ENCODE measurements around the gene VPS9D1.

The VPS9D1 gene
- 19.6 to 56.9 (median 27.2) reads per million in 4 experiments for total RNA-seq

GRCh38 chr16:89720813-89721545 is at the start of gene VPS9D1, which contains the start of gene ZNF276:
TSS of gene VPS9D1 (minus strand) at chr16:89720898. CDS start at chr16:89720861, 37 bp downstream.
TSS of gene ZNF276 (plus strand) at chr16:89721537. CDS start at chr16:89721641, 104 bp downstream.
- DNase-seq: peak; percentile 78

GRCh38 chr16:89770367-89770766 is 49.7 kb upstream of the VPS9D1 start:
- DNase-seq: no peak

- DNase-seq: no peak
Measured at GRCh38 chr16:89765292-89765830, 44.7 kb upstream of the VPS9D1 start.

- DNase-seq: no peak
Measured at GRCh38 chr16:89764711-89765201, 44.1 kb upstream of the VPS9D1 start.

GRCh38 chr16:89761304-89761922 is 40.7 kb upstream of the VPS9D1 start:
- no peak for DNase-seq

- DNase-seq: no peak
Measured at GRCh38 chr16:89759746-89760340, 39.1 kb upstream of the VPS9D1 start.

- DNase-seq: no peak
Measured at GRCh38 chr16:89749637-89750036, 28.9 kb upstream of the VPS9D1 start.

- DNase-seq: no peak
Measured at GRCh38 chr16:89748921-89749320, 28.2 kb upstream of the VPS9D1 start.

GRCh38 chr16:89748076-89748475 is 27.4 kb upstream of the VPS9D1 start:
- DNase-seq: no peak

- DNase-seq: no peak
Measured at GRCh38 chr16:89746043-89746442, 25.3 kb upstream of the VPS9D1 start.

GRCh38 chr16:89744813-89745212 is 24.1 kb upstream of the VPS9D1 start:
- no peak for DNase-seq

GRCh38 chr16:89742948-89743347 is 22.2 kb upstream of the VPS9D1 start:
- DNase-seq: no peak

- no peak for DNase-seq
Measured at GRCh38 chr16:89741342-89742014, 20.8 kb upstream of the VPS9D1 start.

GRCh38 chr16:89739383-89739782 is 18.7 kb upstream of the VPS9D1 start:
- no peak for DNase-seq

- no peak for DNase-seq
Measured at GRCh38 chr16:89738538-89739317, 18.0 kb upstream of the VPS9D1 start.

GRCh38 chr16:89738072-89738377 is 17.3 kb upstream of the VPS9D1 start:
- DNase-seq: no peak

GRCh38 chr16:89737341-89738071 is 16.8 kb upstream of the VPS9D1 start:
- DNase-seq: no peak

- no peak for DNase-seq
Measured at GRCh38 chr16:89736554-89736953, 15.9 kb upstream of the VPS9D1 start.

GRCh38 chr16:89733792-89734191 is 13.1 kb upstream of the VPS9D1 start:
- no peak for DNase-seq

GRCh38 chr16:89733322-89733721 is 12.6 kb upstream of the VPS9D1 start:
- DNase-seq: no peak

GRCh38 chr16:89732918-89733242 is 12.2 kb upstream of the VPS9D1 start:
- no peak for DNase-seq

Measured in effector CD8-positive, alpha-beta T cell (primary cell).